ENCODE results near the gene PHF20. TPM values are rescaled to one million over a fixed set of nuclear protein-coding genes. Genes with fewer than 3 reads are reported as not detected.
"Not testable (repeated sequence)": the region's sequence is repeated elsewhere in the genome, so short reads cannot be mapped to it uniquely, and the experiment has no call there.

Gene PHF20
- total RNA-seq, 1 donor from 2014 or later, result 58.4 TPM

- DNase-seq (ENCODE audit: low read depth), result no peak
These were observed 148.7 kb downstream of the PHF20 start for GRCh38 chr20:35920523-35920922.

GRCh38 chr20:35929301-35929700 lies 157.5 kb downstream of the PHF20 start:
- no peak for DNase-seq (ENCODE audit: low read depth)

GRCh38 chr20:35934050-35934449 lies 162.2 kb downstream of the PHF20 start:
- no peak for DNase-seq (ENCODE audit: low read depth)

GRCh38 chr20:35939264-35939663 lies 167.4 kb downstream of the PHF20 start:
- DNase-seq (ENCODE audit: low read depth), result no peak

- no peak for DNase-seq (ENCODE audit: low read depth)
These were observed 169.8 kb downstream of the PHF20 start for GRCh38 chr20:35941620-35942019.

GRCh38 chr20:35942243-35942642 lies 170.4 kb downstream of the PHF20 start:
- DNase-seq (ENCODE audit: low read depth), result no peak

- DNase-seq (ENCODE audit: low read depth), result peak; percentile 14
These were observed 175.7 kb downstream of the PHF20 start for GRCh38 chr20:35947489-35947888.

- DNase-seq (ENCODE audit: low read depth), result no peak
These were observed 176.1 kb downstream of the PHF20 start for GRCh38 chr20:35947907-35948306.

GRCh38 chr20:35950093-35950492 lies 178.3 kb downstream of the PHF20 start:
- DNase-seq (ENCODE audit: low read depth), result no peak

GRCh38 chr20:35952080-35952479 lies 180.3 kb downstream of the PHF20 start:
- DNase-seq (ENCODE audit: low read depth), result not testable (repeated sequence)

GRCh38 chr20:35952480-35953386 lies 180.9 kb downstream of the PHF20 start:
- peak; percentile 56 for DNase-seq (ENCODE audit: low read depth)

GRCh38 chr20:35953387-35954199 lies 181.8 kb downstream of the PHF20 start:
- DNase-seq (ENCODE audit: low read depth), result no peak

GRCh38 chr20:35954200-35954906 lies 182.5 kb downstream of the PHF20 start, which contains the start of gene SCAND1:
Gene SCAND1, minus strand, starts transcription at chr20:35954502. Its CDS starts 218 bp downstream, at chr20:35954284.
- DNase-seq (ENCODE audit: low read depth), result peak; percentile 95

- DNase-seq (ENCODE audit: low read depth), result peak; percentile 38
These were observed 183.1 kb downstream of the PHF20 start for GRCh38 chr20:35954907-35955251.

- no peak for DNase-seq (ENCODE audit: low read depth)
These were observed 184.8 kb downstream of the PHF20 start for GRCh38 chr20:35956616-35957015.

GRCh38 chr20:35959291-35959690 lies 187.5 kb downstream of the PHF20 start:
- not testable (repeated sequence) for DNase-seq (ENCODE audit: low read depth)

GRCh38 chr20:35963878-35964277 lies 192.1 kb downstream of the PHF20 start:
- DNase-seq (ENCODE audit: low read depth), result no peak

- DNase-seq (ENCODE audit: low read depth), result no peak
These were observed 196.3 kb downstream of the PHF20 start, which contains the start of gene CNBD2 for GRCh38 chr20:35967979-35968640. Gene CNBD2, plus strand, starts transcription at chr20:35968590. Its CDS starts 173 bp downstream, at chr20:35968763.

GRCh38 chr20:35968930-35969329 lies 197.1 kb downstream of the PHF20 start:
- peak; percentile 53 for DNase-seq (ENCODE audit: low read depth)

- DNase-seq (ENCODE audit: low read depth), result no peak
These were observed 200.2 kb downstream of the PHF20 start for GRCh38 chr20:35971981-35972380.

- DNase-seq (ENCODE audit: low read depth), result no peak
These were observed 200.6 kb downstream of the PHF20 start for GRCh38 chr20:35972462-35972861.
